Astrocyte of the spinal cord (primary cell): ENCODE results near the gene GSG1L.

Experiments
- DNase-seq: peaks from one replicate; pipeline ENCODE4 v3.0.0; 2011; ENCODE audit warnings: low read depth, low spot score
- H3K4me3 ChIP-seq: 2 replicates; pipeline ENCODE4 v1.5.1; 2011; ENCODE audit warnings: low read depth, mild to moderate bottlenecking, low read length, moderate library complexity
- in situ Hi-C: cut with HindIII; loops from 2 replicates; pipeline ENCODE4 v1.10.0; 2017; ENCODE audit warnings: low sequenced_read_pairs
- TF ChIP-seq, protein P1 (sequence below): IDR thresholded peaks from 2 replicates; pipeline ENCODE4 v1.5.1; 2012; ENCODE audit warnings: low read depth, mild to moderate bottlenecking, low read length, inconsistent platforms

The GSG1L gene

DNA sequence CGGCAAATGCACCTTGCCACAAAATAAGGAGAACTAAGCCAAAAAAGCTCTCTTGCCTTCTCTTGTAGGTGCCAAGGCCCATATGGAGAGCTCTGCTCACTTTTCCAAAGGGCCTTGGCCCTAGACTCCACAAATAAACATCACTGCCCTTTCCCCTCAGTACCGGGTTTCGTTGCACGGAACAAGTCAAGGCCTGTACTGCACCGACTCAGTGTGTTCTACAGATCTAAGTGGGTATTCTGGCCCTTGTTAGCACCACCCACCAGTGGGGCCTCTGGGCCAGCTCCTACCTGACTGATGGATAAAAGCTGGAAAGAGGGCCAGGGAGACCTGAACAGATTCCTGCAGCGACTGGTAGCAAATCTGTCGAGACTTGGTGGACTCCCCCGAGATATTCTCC, 43.7 kb upstream of the GSG1L start:
- TF ChIP-seq, protein P1, sequence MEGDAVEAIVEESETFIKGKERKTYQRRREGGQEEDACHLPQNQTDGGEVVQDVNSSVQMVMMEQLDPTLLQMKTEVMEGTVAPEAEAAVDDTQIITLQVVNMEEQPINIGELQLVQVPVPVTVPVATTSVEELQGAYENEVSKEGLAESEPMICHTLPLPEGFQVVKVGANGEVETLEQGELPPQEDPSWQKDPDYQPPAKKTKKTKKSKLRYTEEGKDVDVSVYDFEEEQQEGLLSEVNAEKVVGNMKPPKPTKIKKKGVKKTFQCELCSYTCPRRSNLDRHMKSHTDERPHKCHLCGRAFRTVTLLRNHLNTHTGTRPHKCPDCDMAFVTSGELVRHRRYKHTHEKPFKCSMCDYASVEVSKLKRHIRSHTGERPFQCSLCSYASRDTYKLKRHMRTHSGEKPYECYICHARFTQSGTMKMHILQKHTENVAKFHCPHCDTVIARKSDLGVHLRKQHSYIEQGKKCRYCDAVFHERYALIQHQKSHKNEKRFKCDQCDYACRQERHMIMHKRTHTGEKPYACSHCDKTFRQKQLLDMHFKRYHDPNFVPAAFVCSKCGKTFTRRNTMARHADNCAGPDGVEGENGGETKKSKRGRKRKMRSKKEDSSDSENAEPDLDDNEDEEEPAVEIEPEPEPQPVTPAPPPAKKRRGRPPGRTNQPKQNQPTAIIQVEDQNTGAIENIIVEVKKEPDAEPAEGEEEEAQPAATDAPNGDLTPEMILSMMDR = no peak
- H3K4me3 ChIP-seq = no peak overlapping the region
- in situ Hi-C loops = no loop called here
- DNase-seq = no peak

DNA sequence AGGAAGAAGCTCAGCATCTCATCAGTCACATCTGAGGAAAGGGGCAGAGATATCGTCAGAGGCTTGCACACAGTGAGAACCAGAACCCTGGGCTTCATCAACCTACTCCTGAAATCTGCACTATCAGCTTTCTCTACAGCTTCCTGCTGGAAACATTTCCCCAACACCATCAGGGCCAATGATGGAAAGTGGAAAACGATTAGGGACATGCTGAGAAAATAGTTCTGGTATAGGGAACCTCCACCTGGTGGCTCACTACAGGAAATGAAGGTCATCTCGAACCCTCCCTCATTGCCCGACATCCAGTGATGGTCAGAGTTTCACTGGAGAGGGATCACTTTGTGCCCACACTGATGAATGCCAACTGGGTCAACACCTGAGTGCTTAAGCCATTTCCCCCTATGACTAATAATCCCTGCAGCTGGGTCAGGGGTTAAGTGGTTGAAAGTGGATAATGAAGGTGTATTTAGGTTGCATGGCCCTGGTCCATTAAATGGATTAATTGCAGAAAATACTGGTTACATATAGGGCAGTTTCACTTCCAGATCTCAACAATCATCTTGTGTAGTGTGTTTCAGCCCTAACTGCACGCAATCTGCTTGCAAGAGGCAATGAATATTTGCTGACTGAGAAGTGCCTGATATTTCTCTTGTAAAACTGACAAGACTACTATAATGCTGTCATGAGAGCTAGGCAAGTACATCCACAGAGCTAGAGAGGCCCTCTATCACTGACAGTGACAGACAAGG, 43.1 kb upstream of the GSG1L start:
- in situ Hi-C loops = no loop called here
- no peak overlapping the region for H3K4me3 ChIP-seq
- no peak for DNase-seq
- TF ChIP-seq, protein P1 = no peak

DNA sequence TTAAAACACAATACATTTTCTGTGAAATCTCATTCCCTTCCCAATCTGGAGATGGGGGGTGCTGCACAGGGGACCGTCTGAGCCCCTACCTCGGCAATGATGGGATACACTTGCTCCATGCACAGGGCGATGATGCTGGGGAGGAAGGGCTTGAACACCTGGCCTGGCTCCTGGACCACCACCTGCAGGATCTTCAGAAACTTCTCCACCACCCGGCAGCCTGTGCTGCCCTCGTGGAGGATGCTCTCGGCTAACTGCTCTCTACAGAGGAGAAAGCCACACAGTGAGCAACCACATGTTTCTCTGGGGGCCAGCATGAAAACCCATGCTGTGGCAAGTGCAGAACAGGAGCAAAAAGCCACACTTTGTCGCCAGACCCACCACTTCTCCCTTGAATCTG, 42.4 kb upstream of the GSG1L start:
- TF ChIP-seq, protein P1 = no peak
- no peak for DNase-seq
- H3K4me3 ChIP-seq = no peak overlapping the region
- in situ Hi-C loops = no loop called here

DNA sequence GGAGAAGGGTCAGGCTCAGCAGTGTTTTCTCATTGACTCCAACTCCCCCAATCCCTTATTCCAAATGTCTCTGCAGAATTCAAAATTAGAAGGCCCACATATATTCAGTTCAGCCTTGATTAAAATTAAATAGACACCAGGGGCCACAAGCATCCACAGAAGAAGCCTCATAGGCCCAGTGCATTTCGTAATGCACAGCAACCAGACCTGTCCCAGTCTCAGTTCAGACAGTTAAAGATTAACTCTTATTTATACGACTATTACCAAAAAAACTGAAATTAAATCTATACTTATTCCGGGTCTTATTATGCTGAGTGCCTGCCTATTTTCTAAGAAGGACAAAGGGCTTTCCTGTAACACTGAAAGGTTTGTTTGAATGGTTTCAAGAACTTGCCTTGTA, 41.8 kb upstream of the GSG1L start:
- TF ChIP-seq, protein P1 = no peak
- no peak for DNase-seq
- no peak overlapping the region for H3K4me3 ChIP-seq
- in situ Hi-C loops = no loop called here

DNA sequence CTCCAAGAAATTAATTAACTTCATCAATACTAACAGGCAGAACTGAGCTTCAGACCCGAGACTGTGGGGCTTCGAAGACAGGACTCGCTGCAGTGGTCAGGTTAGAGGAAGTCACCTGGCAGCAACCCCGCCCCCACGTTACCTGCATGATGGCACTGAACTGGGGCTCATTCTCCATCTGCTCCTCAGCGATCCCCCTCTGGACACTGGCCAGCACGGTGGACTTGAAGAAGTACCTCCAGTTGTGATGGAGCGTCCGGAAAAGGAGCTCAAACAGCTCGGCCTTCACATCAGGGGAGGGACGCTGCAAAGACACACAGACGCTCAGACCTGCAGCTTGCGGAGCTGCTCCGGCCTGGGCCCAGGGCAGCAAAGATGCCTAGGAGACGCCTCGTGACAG, 40.9 kb upstream of the GSG1L start:
- no peak overlapping the region for H3K4me3 ChIP-seq
- TF ChIP-seq, protein P1 = no peak
- DNase-seq = no peak
- in situ Hi-C loops = no loop called here

DNA sequence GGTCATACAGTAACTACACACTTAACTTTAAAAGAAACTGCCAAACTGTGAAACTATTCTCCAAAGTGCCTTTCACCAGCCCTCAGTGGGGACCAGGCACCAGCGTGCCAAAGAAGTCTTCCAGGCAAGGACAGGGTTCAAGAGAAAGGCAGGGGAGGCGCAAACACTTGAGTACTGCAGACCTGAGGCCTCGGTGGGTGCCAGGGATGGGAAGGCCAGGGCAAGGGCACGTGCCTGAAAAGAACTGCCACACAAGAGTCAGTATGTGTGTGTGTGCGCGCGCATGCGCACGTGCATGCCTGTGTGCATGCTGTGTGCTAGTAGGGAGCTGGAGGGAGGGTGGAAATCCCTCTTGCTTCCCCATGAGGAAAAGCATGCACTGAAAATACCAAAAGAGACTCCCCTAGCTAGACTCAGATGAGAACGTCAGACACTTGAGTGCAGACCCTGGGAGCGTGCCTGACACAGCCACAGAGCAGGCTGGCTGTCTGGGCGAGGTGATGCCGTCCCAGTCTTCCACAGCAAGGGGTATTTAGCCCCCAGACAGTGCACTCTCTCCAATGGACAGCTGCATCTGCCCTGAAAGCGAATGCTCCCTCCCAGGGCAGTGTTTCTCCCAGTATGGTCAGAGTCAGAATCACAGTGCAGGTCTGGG, 40.1 kb upstream of the GSG1L start:
- TF ChIP-seq, protein P1 = no peak
- no peak for DNase-seq
- no peak overlapping the region for H3K4me3 ChIP-seq
- in situ Hi-C loops = no loop called here
